Measurements from ENCODE around the gene TMEM51.

- TF ChIP-seq POLR2AphosphoS5 (IDR thresholded peaks at IDR 0.05; ENCODE audit: insufficient read depth in 1 of 2, low read depth in 1 of 2) = no peak
- no peak for TF ChIP-seq CTCF (IDR thresholded peaks at IDR 0.05)
- TF ChIP-seq POLR2A (IDR thresholded peaks at IDR 0.05) = no peak
Observed at GRCh38 chr1:15151871-15152270, 1.7 kb upstream of the TMEM51 start.
